Ishikawa (cell line): ENCODE measurements around the gene VAMP7.

Experiments used
- EP300 ChIP-seq: IDR thresholded peaks from 2 replicates; pipeline ENCODE4 v1.6.1; 2012; ENCODE audit warnings: borderline replicate concordance
- TAF1 ChIP-seq: IDR thresholded peaks from 2 replicates; pipeline ENCODE4 v1.6.1; 2012; ENCODE audit warnings: low read depth, mild to moderate bottlenecking
- TEAD4 ChIP-seq: IDR thresholded peaks from 2 replicates; pipeline ENCODE4 v1.6.1; 2012

GRCh38 chrX:155871934-155872333, 9.2 kb upstream of the VAMP7 start:
- TF ChIP-seq EP300 (no peak), TEAD4 (no peak), TAF1 (no peak)
